DMS153 treated with DMSO at 0.1 percent for 48 hours (cell line): ENCODE measurements around the gene PPP1CC.
"Not testable (repeated sequence)": the region's sequence is repeated elsewhere in the genome, so short reads cannot be mapped to it uniquely, and the experiment has no call there.

ENCODE experiments used
- DNase-seq: peaks from one replicate; lab custom pipeline; 2025; ENCODE audit not compliant: unreplicated experiment; lab: John Stamatoyannopoulos, UW

The PPP1CC gene

DNA sequence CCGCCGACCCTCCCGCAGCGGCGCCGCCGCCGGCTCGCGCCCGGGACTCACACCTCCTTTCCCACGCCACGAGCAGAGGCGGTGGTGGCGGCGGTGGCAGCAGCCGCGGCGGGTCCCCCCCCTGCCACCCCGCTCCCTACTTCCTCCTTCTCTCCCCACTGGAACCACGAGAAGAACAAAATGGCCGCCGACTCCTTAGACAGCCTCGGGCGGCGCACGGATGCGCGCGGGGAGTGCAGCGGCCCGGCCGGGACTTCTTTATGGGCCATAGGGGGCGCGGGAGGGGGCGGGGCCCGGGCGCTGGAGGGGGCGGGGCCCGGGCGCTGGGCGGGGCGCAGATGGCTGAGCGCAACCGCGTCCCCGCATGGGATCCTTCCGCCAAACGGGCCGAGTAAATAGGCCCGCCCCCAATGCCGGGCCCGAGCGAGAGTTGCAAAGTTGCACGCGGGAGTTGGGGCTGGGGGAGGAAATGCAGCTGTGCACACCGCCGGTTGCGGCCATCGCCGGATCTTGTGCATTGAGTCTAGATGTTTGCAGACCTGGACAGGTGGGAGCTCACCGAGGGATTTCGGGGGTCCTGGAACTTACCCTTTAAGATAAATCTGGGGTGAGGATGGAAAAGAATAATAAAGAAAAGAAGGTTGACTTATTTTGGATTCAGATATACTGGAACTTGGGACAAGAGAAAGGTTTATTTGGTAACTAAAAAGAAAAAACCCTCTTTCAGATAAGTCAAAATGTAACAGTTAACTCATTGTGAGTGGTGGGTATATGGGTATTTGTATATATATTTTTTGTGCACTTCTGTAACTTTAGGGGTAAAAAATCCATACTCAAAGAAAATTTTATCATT is at the start of gene PPP1CC:
Gene PPP1CC (minus strand): TSS at position 174 of the 853 bp plus-strand sequence. CDS start 184 bp downstream, outside the sequence.
- peak; percentile 81 for DNase-seq

DNA sequence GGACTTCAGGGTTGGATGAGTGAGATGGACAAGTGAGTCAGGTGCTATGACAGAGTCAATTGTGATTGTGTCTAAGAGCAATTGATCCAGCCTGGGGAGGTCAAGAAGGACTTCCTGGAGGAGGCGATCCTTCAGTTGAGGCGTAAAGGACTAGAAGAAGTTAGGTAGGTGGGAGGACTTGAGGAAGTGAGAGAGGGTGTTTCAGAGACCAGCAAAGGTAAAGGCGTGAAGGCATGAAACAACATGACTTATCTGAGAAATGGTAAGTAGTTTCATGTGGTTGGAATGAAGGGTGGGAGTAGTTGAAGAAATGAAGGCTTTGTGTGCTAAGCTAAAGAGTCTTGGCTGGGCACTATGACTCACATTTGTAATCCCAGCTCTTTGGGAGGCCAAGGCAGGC is 48.9 kb upstream of the PPP1CC start:
- no peak for DNase-seq

DNA sequence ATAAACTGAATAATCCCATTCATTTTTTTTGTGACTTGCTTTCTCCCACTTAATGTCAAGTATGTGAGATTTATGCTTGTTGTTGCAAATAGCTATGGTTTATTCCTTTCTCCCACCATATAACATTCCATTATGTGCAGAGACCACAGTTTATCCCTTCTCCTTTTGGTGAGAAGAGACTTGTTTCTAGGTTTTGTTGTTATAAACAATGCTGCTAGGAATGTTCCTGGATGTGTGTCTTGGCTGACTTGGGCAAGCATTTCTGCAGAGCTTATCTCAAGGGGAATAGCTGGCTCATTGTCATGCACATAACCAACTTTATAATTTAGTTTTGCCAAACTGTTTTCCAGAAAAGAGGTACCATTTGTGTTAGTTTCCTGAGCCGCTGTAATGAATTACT is 47.6 kb upstream of the PPP1CC start:
- DNase-seq: no peak

DNA sequence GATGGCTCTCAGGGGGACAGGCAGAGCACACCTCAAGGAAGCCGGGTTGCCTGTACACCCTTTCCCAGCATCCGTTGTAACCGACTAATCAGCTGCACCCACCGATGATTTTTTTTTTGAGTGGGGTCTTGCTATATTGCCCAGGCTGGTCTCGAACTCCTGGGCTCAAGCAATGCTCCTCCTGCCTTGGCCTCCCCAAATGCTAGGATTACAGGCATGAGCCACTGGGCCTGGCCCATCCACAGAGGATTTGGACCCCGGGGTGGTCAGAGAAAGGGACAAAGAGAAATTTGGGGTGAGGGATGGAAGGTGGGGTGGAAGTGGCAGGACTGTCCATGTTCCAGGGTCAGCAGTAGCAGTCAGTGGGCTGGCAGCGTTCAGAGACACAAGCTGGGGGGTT is 43.3 kb upstream of the PPP1CC start:
- DNase-seq: no peak

DNA sequence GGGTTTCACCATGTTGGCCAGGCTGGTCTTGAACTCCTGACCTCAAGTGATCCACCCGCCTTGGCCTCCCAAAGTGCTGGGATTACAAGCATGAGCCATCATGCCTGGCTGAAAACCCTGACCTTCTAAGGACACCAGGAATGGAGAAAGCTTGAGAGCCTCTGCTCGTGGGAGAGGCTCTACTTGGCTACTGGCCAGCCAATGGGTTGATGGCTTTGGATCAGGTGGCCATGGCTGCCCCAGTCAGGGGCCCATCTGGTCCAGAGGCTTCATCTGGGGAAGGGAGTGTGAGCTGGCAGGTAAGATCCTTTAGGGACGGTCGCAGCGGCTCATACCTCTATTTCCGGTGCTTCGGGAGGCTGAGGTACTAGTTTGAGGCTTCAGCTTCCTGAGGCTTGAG is 42.5 kb upstream of the PPP1CC start:
- DNase-seq: no peak

DNA sequence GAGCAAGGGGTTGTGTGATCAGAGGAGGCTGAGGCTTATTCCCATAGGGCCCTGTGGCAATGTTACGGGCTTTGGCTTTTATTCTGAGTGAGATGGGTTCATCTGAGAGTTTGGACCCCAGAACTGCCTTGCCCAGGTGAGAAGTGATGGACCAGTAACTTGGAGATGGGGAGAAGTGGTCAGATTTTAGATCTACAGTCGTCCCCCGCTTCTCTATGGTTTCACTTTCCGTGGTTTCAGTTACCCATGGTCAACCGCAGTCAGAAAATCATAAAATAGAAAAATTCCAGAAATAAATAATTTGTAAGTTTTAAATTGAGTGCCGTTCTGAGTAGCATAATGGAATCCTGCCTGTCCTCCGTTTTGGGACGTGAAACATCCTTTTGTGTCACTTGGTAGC is 40.2 kb upstream of the PPP1CC start:
- no peak for DNase-seq

DNA sequence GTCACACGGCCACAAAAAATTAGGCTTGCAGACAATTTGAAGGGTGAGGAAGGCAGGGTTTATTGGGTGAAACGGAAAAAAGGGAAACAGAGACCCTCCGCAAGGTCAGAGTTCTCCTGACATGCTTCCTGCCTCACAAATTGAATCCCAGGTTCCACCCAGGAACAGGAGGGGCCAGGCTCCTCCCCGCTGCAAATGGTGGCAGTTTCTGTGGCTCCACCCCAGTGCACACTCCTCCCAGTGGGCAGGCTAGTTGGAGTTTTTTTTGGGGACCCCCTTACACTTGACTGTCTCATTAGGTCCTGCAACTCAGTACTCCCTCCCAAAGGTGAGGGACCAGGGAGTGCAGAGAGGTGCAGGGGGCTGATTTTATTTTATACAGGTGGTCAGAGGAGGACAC is 39.4 kb upstream of the PPP1CC start:
- no peak for DNase-seq

DNA sequence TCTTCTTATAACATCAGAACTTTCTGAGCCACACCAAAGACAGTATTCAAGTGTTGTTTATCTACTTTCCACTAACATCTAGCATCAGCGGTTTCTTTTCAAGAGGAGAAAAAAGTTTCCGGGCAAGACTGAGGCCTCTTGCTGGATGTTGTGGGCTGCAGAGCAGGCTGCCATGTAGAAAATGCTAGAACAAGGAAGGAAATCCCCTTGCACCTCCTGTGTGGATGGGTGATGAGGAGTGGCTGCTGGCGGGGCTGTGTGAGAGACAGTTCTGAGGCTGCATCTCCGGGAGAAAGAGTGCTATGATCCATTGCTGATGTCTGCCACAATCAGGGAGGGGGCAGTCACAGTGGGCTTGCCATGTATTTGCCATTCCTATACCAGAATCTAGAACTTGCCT is 37.8 kb upstream of the PPP1CC start:
- no peak for DNase-seq

DNA sequence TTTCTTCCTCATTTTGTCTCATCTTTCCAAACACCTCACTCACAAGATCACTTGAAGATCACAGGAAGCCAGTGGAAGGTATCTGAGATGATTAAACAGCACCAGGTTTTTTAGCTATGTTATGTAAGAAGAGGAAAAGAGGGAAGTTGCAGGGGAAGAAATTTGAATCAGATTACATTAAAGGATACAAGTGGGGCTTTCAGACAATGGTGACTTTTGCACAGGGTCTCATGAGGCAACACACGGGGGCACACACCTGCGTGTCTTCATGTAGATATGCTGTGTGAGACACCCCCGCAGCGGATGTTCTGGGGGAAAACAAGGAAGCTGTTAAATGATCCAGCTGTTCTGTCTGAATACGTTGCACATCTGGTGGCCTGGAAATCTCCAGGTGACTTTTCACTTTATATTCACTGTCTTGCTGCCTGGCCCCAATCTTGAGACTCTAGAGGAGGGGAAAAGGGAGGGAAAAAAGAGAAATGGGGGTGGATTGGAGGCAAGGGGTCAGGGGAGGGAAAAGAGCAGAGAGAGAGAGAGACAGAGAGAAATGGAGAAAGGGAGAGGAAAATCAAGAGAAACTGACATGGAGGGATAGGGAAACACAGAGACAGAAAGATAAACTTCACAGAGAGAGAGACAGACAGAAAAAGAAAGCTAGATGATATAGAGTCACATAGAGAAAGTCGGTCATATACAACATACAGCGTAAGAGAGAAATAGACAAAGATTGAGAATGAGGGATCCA is 36.3 kb upstream of the PPP1CC start:
- DNase-seq: no peak

DNA sequence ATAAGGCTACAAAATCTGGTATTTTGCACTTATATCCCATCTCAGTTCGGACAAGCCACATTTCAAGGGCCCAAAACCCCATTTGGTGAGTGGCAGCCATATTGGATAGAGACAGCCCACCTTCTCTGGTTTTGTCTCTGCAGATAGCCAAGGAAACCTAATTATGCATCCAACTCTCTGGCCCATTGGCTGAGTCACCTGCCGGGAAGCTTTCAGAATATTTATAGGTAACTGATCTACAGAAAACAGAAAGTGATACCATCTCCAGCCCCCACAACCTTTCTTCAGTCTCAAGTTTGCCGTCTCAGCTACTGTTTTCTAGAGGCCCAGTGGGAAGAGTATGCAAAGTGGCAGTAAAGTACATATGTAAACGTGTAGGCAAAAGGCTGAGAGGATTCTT is 33.7 kb upstream of the PPP1CC start:
- no peak for DNase-seq

DNA sequence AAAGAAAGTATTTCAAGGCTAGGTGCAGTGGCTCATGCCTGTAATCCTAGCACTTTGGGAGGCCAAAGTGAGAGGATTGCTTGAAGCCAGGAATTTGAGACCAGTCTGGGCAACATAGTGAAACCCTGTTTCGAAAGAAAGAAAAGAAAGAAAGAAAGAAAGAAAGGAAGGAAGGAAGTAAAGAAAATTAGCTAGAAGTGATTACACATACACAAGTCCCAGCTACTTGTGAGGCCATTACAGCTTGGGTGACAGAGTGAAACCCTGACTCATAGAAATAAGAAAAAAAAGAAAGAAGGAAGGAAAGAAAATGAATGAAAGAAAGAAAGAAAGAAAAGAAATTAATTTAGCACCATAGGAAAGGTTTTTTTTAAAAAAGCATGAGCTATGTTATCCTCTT is 33.3 kb upstream of the PPP1CC start:
- no peak for DNase-seq

DNA sequence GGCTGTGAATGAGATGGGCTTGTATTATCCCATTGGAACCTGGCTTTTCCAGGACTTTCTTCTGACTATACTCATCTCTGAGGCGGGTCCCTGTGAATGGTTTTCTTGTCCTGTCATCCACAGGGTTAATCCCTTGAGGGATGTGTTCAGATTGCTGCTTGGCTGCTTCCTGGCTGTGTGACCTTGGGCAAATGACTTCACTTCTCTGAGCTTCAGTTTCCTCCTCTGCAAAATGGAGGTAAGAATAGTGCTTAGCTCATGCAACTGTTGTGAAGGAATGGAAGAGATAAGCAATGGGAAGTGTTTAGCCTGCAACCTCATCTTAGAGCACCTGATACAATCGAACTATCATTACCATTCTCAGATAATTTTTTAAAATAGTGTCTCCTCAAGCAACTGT is 32.1 kb upstream of the PPP1CC start:
- DNase-seq: no peak

DNA sequence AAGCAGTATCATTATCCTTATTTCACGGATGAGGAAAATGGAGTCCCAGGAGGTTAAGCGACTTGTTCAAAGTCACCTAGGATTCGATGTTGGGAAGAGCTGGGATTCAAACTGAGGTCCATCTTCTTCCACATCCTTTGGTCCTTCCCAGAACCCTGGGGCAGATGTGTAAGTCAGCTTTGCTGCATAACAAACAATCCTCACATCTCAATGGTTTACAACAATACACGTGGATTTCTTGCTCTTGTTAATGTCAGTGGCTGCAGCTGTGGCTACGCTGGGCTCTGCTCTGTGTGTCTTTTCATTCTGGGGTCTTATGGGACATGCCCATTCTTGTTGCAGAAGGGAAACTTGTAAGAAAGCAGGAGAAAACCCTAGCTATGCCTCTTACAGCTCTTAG is 26.3 kb upstream of the PPP1CC start:
- DNase-seq: no peak

DNA sequence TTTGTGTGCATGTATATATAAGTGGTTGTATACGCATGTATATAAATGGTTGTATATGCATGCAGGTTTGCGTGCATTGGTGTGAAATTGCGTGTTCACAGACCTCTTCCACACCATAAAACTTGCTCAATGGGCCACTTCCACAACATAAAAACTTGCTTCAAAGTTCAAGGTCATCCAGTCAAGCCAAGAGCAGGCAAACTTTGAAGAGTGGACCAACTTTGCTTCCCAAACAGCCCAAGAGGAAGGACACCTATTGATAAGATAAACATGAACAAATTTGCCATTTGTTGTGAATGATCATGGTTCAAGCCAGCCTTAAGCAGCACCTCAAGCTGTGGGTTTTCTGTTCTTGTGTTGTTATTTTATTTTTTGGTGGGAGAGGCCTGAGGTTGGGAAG is 25.2 kb upstream of the PPP1CC start:
- no peak for DNase-seq

DNA sequence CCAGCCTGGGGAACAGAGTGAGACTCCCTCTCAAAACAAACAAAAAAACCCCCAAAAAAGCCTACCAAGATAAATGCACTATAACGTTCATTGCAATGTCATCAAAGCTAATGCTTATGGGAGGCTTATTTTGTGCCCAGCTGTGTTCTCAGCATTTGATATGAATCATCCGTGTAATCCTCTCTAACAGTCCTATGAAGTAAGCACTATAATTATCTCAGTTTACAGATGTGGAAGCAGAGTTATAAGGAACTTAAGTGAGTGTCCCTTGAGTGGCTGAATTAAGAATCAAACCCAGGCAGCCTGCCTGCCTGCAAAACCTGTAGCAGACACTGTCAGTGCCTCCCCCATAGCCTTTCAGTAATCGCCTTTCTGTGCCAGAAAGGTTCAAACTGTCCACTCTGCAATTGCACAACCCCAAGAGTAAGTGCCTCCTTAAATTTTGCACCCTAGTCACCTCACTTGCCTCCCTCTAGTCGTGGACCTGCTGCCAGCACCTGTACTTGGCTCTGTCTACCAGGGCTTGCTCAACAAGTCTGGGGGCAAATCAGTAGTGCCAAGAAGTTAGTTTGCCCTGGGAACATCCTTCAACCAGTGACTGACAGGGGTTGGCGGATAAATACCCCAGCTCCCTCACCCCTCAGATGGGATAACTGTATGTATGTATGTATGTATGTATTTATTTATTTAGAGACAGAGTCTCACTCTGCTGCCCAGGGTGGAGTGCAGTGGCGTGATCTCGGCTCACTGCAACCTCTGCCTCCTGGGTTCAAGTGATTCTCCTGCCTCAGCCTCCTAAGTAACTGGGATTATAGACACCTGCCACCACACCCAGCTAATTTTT is 23.8 kb upstream of the PPP1CC start:
- DNase-seq: no peak

DNA sequence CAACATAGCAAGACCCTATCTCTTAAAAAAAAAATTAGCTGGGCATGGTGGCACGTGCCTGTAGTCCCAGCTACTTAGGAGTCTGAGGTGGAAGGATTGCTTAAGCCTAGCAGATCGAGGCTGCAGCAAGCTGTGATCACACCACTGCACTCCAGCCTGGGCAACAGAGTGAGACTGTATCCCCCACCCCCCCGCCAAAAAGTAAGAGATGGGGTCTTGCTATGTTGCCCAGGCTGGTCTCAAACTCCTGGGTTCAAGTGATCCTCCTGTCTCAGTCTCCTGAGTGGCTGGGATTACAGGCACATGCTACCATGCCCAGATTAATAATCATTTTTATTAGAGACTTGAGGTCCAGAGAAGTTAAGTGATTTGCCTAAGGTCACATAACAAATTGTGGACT is 22.9 kb upstream of the PPP1CC start:
- not testable (repeated sequence) for DNase-seq

DNA sequence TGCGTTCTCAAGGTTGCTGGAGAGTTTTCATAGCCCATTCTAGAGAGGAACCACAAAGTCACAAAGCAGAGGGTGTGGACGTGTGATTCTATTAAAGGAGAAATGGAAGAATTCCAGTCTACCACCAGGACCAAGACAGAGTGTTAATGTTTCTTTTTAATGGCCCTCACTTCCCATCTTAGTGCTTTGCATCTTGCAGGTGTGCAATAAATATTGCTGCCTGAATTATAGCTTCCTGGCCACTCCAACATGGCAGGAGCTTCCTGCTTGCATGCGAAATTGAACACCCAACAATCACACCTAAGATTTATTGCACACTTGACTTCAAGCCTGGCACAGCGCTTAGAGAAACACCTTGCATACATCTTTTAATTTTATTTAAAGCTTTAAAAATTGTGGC is 22.4 kb upstream of the PPP1CC start:
- peak; percentile 18 for DNase-seq

DNA sequence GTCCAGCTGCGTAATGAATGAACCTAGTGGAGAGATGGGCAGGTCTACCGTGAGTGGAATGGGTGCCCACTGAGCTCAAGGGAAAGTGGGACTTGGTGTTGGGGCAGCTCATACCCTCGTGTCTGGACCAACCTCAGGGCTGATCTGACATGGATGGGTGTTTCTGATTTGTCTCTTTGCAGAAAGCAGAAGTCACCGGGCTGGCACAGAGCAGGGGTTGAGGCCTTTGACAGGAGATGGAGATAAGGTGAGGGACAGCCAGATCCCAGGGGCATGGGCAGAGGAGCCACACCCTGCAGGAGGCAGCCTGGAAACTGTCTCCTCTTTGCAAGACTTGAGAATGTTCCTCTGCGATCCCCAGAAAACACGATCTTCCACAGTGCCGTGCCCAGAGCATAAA is 20.9 kb upstream of the PPP1CC start:
- no peak for DNase-seq

DNA sequence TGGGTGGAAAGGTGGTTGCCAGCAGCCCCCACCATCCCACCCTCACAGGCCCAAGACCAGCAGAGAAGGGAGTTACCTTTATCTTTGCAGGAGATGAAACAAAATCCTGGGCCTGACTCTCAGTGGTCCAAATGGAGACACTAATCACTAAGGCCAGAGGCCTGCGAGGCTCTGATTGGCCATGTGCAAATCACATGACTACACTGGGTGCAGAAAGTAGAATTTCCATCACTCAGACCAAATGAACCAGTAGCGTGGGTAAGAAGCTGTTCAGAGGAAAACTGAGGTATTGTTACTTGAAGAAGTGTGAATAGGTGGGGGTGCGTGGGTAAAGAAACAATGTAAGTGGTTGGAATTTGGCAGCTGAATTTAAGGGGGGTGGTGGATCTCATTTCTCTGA is 20.2 kb upstream of the PPP1CC start:
- DNase-seq: no peak

DNA sequence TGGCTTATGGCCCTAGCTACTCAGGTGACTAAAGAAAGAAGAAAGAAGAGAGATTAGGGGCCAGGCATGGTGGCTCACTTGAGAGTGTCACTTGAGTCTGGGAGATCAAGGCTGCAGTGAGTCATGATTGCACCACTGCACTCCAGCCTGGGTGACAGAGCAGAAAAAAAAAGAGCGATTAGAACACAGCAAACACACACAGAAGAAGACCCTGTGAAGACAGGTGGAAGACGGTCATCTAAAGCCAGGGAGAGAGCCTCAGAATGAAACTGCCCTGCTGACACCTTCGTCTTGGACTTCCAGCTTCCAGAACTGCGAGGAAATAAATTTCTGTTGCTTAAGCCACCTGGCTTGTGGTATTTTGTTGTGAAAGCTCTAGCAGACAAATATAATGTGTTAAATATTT is 17.5 kb upstream of the PPP1CC start:
- no peak for DNase-seq

DNA sequence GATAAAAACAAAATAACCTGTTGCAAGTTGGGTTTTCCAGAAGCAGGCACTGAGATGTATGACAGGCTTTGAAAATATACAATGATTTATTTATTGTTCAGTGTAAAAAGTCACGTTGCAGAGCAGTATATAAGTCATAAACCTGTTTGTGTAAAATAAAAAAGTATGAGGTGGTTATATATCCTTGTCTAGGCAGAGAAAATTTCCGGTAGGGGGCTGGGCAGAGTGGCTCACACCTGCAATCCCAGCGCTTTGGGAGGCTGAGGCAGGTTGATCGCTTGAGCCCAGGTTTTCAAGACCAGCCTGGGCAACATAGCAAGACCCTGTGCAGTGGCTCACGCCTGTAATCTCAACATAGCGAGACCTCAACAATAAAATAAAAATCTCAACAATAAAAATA is 16.2 kb upstream of the PPP1CC start:
- DNase-seq: no peak

DNA sequence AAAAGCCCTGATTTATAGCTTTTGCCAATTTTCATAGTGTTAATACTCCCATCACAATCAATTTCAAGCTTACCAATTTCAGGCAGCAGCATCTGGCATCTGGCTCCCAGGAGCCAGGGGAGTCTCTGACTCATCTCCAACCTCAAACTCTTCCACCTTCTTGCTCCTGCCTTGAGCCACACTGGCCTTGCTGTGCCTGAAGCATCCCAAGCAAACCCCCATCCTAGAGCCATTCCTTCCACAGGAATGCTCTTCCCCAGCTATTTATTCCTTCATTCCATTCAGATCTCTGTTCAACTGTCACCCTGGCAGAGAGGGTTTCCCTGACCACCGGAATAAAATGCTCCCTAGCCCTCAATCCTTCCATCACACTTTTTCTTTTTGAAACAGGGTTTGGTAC is 13.9 kb upstream of the PPP1CC start:
- DNase-seq: no peak
